Nephron (organoid): ENCODE results near the gene SLC16A12.
A peak's percentile ranks its signal among the peaks of the same experiment; 100 is the strongest.

Source experiments
- H3K27ac Mint-ChIP-seq, 3 experiments: 2 replicates each; pipeline ENCODE4 v1.8.0; 2020; ENCODE audit warnings: mixed read lengths in 3 of 3, mild to moderate bottlenecking in 2 of 3, moderate library complexity in 1 of 3
- H3K27me3 Mint-ChIP-seq: 2 replicates; pipeline ENCODE4 v1.8.0; 2021; ENCODE audit warnings: low read depth, mild to moderate bottlenecking, moderate library complexity, mixed read lengths
- H3K36me3 Mint-ChIP-seq: 2 replicates; pipeline ENCODE4 v1.8.0; 2020; ENCODE audit warnings: low read depth, mixed read lengths
- H3K4me1 Mint-ChIP-seq: 2 replicates; pipeline ENCODE4 v1.8.0; 2020; ENCODE audit warnings: mixed read lengths
- H3K4me3 Mint-ChIP-seq, 3 experiments: 2 replicates each; pipeline ENCODE4 v1.8.0; 2020; ENCODE audit warnings: mild to moderate bottlenecking in 3 of 3, mixed read lengths in 3 of 3, moderate library complexity in 2 of 3
- H3K9me3 Mint-ChIP-seq: 2 replicates; pipeline ENCODE4 v1.8.0; 2020; ENCODE audit warnings: mixed read lengths
- TF ChIP-seq, protein P1 (sequence below), 3 experiments: fragments of 200-600 bp; sonication (generic); IDR thresholded peaks; one replicate each; pipeline ENCODE4 v1.5.0; 2021; ENCODE audit warnings: antibody characterized with exemption in 3 of 3; ENCODE audit not compliant: unreplicated experiment in 3 of 3

SLC16A12 gene

DNA sequence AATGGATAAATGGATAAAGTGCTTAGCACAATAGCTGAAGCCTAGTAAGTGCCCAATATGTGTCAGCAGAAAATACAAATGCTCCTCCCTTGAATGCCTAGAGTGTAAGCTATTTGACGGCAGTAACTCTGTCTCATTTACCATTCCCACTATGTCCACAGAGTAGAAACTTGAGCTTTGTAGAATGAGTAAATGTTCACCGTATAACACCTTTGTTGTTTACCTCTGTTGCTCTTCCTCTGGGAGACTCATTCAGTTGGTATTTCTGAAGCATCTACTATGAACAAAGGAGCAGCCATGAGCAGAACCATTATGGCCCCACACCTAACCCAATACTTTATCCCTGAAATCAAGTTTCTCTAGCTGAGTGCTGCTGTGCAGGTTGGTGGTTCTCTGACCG lies 8.4 kb upstream of the SLC16A12 start:
- no peaks in the 10 kb centered on the region for H3K36me3 Mint-ChIP-seq
- H3K9me3 Mint-ChIP-seq, result no peaks in the 10 kb centered on the region
- H3K4me3 Mint-ChIP-seq, result no peak overlapping the region
- TF ChIP-seq, protein P1, sequence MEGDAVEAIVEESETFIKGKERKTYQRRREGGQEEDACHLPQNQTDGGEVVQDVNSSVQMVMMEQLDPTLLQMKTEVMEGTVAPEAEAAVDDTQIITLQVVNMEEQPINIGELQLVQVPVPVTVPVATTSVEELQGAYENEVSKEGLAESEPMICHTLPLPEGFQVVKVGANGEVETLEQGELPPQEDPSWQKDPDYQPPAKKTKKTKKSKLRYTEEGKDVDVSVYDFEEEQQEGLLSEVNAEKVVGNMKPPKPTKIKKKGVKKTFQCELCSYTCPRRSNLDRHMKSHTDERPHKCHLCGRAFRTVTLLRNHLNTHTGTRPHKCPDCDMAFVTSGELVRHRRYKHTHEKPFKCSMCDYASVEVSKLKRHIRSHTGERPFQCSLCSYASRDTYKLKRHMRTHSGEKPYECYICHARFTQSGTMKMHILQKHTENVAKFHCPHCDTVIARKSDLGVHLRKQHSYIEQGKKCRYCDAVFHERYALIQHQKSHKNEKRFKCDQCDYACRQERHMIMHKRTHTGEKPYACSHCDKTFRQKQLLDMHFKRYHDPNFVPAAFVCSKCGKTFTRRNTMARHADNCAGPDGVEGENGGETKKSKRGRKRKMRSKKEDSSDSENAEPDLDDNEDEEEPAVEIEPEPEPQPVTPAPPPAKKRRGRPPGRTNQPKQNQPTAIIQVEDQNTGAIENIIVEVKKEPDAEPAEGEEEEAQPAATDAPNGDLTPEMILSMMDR (IDR thresholded peaks at IDR 0.05; ENCODE audit: unreplicated experiment in 3 of 3), result no peak
- H3K27ac Mint-ChIP-seq, result no peak overlapping the region
- H3K4me1 Mint-ChIP-seq, result no peaks in the 10 kb centered on the region
- peaks cover 12% of the 10 kb centered on the region for H3K27me3 Mint-ChIP-seq

DNA sequence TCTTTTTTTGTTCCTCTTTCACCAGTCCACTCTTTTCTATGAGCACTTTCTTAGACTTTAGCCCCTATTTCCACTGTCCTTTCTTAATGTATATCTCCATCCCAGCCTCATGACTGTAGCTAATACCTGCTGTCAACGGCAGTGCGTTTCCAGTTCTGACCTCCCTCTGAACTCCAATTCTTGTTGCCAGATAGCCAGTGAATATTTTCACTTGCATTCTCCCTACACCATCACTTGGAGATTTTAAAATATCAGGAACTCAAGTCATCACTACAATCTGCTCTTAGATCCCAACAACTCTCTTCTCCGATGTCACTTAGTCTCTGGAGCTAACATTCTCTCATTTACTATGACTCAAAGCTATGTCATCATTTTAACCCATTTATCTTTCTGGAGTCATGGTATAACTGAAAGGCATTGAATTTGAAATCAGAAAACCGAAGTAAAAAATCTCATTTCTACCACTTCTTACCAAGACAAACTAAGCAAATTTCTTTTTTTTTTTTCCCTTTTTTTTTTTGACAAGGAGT lies 5.1 kb upstream of the SLC16A12 start:
- H3K4me1 Mint-ChIP-seq, result no peaks in the 10 kb centered on the region

DNA sequence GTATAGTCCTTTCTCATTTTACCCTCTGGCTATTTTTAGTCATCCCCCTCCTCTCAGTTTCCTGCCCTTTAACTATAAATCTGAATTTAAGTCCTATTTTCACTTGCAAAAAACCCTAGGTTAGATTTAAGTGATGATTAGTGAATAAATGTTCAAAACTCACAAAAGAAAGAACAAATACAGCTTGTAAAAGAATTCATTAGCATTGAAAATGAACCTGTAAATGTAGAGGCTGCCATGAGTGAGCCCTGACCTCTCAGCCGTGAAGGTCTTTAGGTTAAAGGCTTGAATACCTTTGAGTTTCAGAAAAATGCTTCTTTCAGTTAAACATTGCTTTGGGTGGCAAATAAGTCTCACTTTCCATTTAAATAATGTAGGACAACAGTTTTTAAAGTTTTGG lies 2.0 kb upstream of the SLC16A12 start:
- Mint-ChIP-seq H3K9me3 (no peaks in the 10 kb centered on the region), H3K36me3 (peaks cover 4% of the 10 kb centered on the region), H3K27ac (peak overlapping the region in 1 of 3 experiments; percentile 77), H3K27me3 (peaks cover 60% of the 10 kb centered on the region), H3K4me3 (peak overlapping the region; percentile 63 to 76 (median 69)), H3K4me1 (peaks cover 9% of the 10 kb centered on the region)
- TF ChIP-seq, protein P1 (IDR thresholded peaks at IDR 0.05; ENCODE audit: unreplicated experiment in 3 of 3), result no peak

More for the DNA sequence above, 5.1 kb upstream of the SLC16A12 start:
- Mint-ChIP-seq H3K4me3 (no peak overlapping the region), H3K36me3 (no peaks in the 10 kb centered on the region), H3K9me3 (no peaks in the 10 kb centered on the region), H3K27me3 (peaks cover 31% of the 10 kb centered on the region), H3K27ac (no peak overlapping the region)
- TF ChIP-seq, protein P1 (IDR thresholded peaks at IDR 0.05; ENCODE audit: unreplicated experiment in 3 of 3), result no peak

DNA sequence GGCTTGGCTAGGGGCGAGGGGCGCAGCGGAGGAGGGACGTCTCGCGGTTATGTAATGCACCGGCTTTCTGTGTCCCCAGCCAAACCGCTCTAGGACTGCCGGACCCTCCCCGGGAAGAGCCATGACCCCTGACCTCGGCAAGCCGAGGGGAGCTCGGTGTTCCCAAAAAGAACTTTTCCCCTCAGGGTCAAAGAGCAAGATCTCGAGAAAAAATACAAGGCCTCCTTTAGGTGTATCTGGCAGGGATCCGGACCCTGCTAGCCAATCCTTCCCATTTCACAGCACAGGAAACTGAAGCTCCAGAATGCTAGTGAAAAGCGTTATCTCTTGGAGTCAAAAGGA lies 590 bp upstream of the SLC16A12 start:
- H3K27ac Mint-ChIP-seq, result peak overlapping the region in 2 of 3 experiments; percentile 46 to 49

DNA sequence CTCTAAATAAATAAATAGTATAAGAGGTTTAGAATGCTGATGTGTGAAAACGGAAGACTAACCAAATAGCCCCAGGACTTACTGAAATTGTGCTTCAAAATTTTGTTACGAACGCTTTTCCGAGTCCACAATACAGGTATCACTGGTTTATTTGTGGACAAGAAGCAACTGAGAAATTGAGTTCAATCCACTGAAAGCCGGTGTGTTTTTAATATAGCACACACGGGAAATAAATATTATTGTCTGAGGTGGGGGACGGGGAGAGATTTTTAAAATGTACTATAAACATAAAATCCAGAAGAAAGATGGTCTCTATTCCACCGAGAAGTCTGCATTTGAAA lies 598 bp downstream of the SLC16A12 start:
- H3K9me3 Mint-ChIP-seq, result no peaks in the 10 kb centered on the region
- H3K4me1 Mint-ChIP-seq, result peaks cover 9% of the 10 kb centered on the region
- peak overlapping the region in 2 of 3 experiments; percentile 62 to 65 for H3K27ac Mint-ChIP-seq
- H3K27me3 Mint-ChIP-seq, result peaks cover 72% of the 10 kb centered on the region
- TF ChIP-seq, protein P1 (IDR thresholded peaks at IDR 0.05; ENCODE audit: unreplicated experiment in 3 of 3), result no peak
- peaks cover 4% of the 10 kb centered on the region for H3K36me3 Mint-ChIP-seq
- H3K4me3 Mint-ChIP-seq, result peak overlapping the region; percentile 81 to 87 (median 84)

More for the DNA sequence above, 590 bp upstream of the SLC16A12 start:
- Mint-ChIP-seq H3K9me3 (no peaks in the 10 kb centered on the region), H3K4me3 (peak overlapping the region; percentile 73 to 75 (median 73)), H3K4me1 (peaks cover 9% of the 10 kb centered on the region), H3K27me3 (peaks cover 72% of the 10 kb centered on the region), H3K36me3 (peaks cover 4% of the 10 kb centered on the region)
- TF ChIP-seq, protein P1 (IDR thresholded peaks at IDR 0.05; ENCODE audit: unreplicated experiment in 3 of 3), result no peak

DNA sequence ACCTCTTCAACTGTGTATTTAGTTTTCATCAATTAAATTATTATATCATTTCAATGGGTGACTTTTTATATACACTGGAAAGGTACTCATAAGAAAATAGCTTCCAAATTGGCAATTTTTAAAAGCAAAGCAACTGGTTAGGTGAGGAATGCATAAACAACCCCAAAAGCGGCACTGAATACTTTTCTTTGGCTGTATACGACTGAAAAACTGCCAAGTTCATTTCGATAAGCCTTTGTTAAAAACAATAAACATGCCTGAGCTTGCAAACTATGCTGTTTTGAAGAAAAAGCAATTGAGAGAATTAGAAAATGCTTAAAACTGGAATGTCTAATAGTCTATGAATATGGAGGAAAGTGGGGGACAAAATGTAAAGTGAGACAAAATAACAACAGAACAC lies 2.9 kb downstream of the SLC16A12 start:
- Mint-ChIP-seq H3K9me3 (no peaks in the 10 kb centered on the region), H3K4me1 (peaks cover 9% of the 10 kb centered on the region), H3K4me3 (no peak overlapping the region), H3K36me3 (peaks cover 4% of the 10 kb centered on the region), H3K27ac (no peak overlapping the region), H3K27me3 (peaks cover 71% of the 10 kb centered on the region)
- TF ChIP-seq, protein P1 (IDR thresholded peaks at IDR 0.05; ENCODE audit: unreplicated experiment in 3 of 3), result no peak
